Right lobe of liver (tissue), 4 donors: ENCODE results near the gene RPS6KA5.

Experiments
- POLR2A ChIP-seq: fragments of 450-650 bp; IDR thresholded peaks from one replicate; pipeline ENCODE4 v1.6.1; 2017; ENCODE audit warnings: antibody characterized with exemption, mild to moderate bottlenecking
- TF ChIP-seq, protein P1 (sequence below), 4 donors: fragments of 200-600 bp in 3 of 4; fragments of 450-650 bp in 1 of 4; IDR thresholded peaks; one replicate each; pipeline versions ENCODE4 v1.5.1 to v1.8.0; 2016 to 2022; ENCODE audit warnings: antibody characterized with exemption in 4 of 4, mild to moderate bottlenecking in 2 of 4
- donor health status: DM: no; HTN: no; CAD: no.
- donor health status: DM: no; HTN: no; CAD: no.
- donor health status: DM: no; HTN: yes; CAD: no.

GRCh38 chr14:90819734-90820393 lies 240.6 kb downstream of the RPS6KA5 start:
- TF ChIP-seq, protein P1, sequence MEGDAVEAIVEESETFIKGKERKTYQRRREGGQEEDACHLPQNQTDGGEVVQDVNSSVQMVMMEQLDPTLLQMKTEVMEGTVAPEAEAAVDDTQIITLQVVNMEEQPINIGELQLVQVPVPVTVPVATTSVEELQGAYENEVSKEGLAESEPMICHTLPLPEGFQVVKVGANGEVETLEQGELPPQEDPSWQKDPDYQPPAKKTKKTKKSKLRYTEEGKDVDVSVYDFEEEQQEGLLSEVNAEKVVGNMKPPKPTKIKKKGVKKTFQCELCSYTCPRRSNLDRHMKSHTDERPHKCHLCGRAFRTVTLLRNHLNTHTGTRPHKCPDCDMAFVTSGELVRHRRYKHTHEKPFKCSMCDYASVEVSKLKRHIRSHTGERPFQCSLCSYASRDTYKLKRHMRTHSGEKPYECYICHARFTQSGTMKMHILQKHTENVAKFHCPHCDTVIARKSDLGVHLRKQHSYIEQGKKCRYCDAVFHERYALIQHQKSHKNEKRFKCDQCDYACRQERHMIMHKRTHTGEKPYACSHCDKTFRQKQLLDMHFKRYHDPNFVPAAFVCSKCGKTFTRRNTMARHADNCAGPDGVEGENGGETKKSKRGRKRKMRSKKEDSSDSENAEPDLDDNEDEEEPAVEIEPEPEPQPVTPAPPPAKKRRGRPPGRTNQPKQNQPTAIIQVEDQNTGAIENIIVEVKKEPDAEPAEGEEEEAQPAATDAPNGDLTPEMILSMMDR (IDR thresholded peaks at IDR 0.05), result no peak
- TF ChIP-seq POLR2A, result no peak
